H1 (cell line): ENCODE results near the gene GULP1. TPM values are rescaled to one million over a fixed set of nuclear protein-coding genes. Genes with fewer than 3 reads are reported as not detected.

Experiments
- CTCF ChIA-PET: fragments of 300-600 bp; sonication (Branson Sonifier 250); formaldehyde crosslinking; loops from one replicate; lab custom pipeline; 2021; ENCODE audit not compliant: partially characterized antibody; lab: Charles Lee
- POLR2A ChIA-PET: fragments of 300-600 bp; sonication (Branson Sonifier 250); formaldehyde crosslinking; loops from one replicate; lab custom pipeline; 2021; ENCODE audit warnings: inconsistent platforms; ENCODE audit not compliant: partially characterized antibody; lab: Charles Lee
- DNase-seq, 2 experiments: peaks; one replicate each; pipeline versions ENCODE4 v3.0.0 to v3.0.0-alpha.2; 2010 to 2022; ENCODE audit warnings: low spot score in 2 of 2, low read depth in 1 of 2, mixed read lengths in 1 of 2
- FAIRE-seq: peaks from 2 replicates; lab custom pipeline; 2011; peaks lifted over from hg19 to GRCh38; lab: Jason Lieb, UNC
- H2AFZ ChIP-seq: 2 replicates; pipeline ENCODE4 v1.8.1; 2012; ENCODE audit warnings: low read length, inconsistent platforms
- H2AK5ac ChIP-seq: 2 replicates; pipeline ENCODE4 v1.6.1; 2013; ENCODE audit warnings: low read depth, low read length
- H2BK120ac ChIP-seq: replicated peaks from 2 replicates; pipeline ENCODE3; 2013; ENCODE audit warnings: low read depth, low read length, inconsistent platforms
- H2BK12ac ChIP-seq: 2 replicates; pipeline ENCODE4 v1.6.1; 2013; ENCODE audit warnings: low read depth, low read length
- H2BK15ac ChIP-seq: 2 replicates; pipeline ENCODE4 v1.6.1; 2013; ENCODE audit warnings: low read length
- H2BK20ac ChIP-seq: 2 replicates; pipeline ENCODE4 v1.6.1; 2013; ENCODE audit warnings: low read length
- H2BK5ac ChIP-seq: 2 replicates; pipeline ENCODE4 v1.6.1; 2013; ENCODE audit warnings: low read depth, low read length
- H3K14ac ChIP-seq: 2 replicates; pipeline ENCODE4 v1.6.1; 2013; ENCODE audit warnings: inconsistent platforms; ENCODE audit not compliant: insufficient read length
- H3K18ac ChIP-seq: 2 replicates; pipeline ENCODE4 v1.6.1; 2013; ENCODE audit warnings: low read length; ENCODE audit errors: extremely low read depth
- H3K23ac ChIP-seq: 2 replicates; pipeline ENCODE4 v1.6.1; 2013; ENCODE audit warnings: inconsistent platforms; ENCODE audit not compliant: insufficient read length
- H3K23me2 ChIP-seq: 2 replicates; pipeline ENCODE4 v1.6.1; 2013; ENCODE audit warnings: low read depth, low read length
- H3K27ac ChIP-seq: 2 replicates; pipeline ENCODE4 v1.6.1; 2011; ENCODE audit warnings: low read depth, low read length, inconsistent platforms
- H3K27me3 ChIP-seq, 4 experiments: replicated peaks in 1 of 4; 1 replicate in 1 of 4; 2 replicates in 3 of 4; pipeline versions ENCODE4 v1.6.1 to v1.8.1; 2011 to 2013; ENCODE audit warnings: low read length in 3 of 4, mild to moderate bottlenecking in 3 of 4, inconsistent platforms in 2 of 4, mixed read lengths in 2 of 4, moderate library complexity in 1 of 4; ENCODE audit not compliant: control insufficient read depth in 3 of 4, insufficient read depth in 3 of 4; ENCODE audit errors: extremely low read depth in 1 of 4
- H3K36me3 ChIP-seq, 4 experiments: 2 replicates each; pipeline versions ENCODE4 v1.6.1 to v1.8.1; 2011 to 2013; ENCODE audit warnings: mild to moderate bottlenecking in 4 of 4, low read length in 3 of 4, moderate library complexity in 2 of 4, control low read depth in 1 of 4, inconsistent platforms in 1 of 4; ENCODE audit not compliant: insufficient read depth in 4 of 4, control insufficient read depth in 2 of 4
- H3K4ac ChIP-seq: replicated peaks from 2 replicates; pipeline ENCODE3; 2013; ENCODE audit warnings: low read length, low read depth, mixed read lengths, inconsistent platforms; ENCODE audit not compliant: insufficient read length
- H3K4me1 ChIP-seq, 4 experiments: replicated peaks in 1 of 4; 1 replicate in 1 of 4; 2 replicates in 3 of 4; pipeline versions ENCODE4 v1.6.1 to v1.8.1; 2011 to 2013; ENCODE audit warnings: low read length in 3 of 4, inconsistent platforms in 2 of 4, mixed read lengths in 1 of 4; ENCODE audit not compliant: insufficient read depth in 4 of 4, control insufficient read depth in 3 of 4
- H3K4me2 ChIP-seq, 2 experiments: 2 replicates each; pipeline versions ENCODE4 v1.6.1 to v1.8.1; 2011 to 2013; ENCODE audit warnings: low read depth in 2 of 2, low read length in 2 of 2, control low read depth in 1 of 2, inconsistent platforms in 1 of 2, mild to moderate bottlenecking in 1 of 2; ENCODE audit not compliant: insufficient read depth in 1 of 2
- H3K4me3 ChIP-seq, 4 experiments: fragments of 200-600, 300-600 bp in 1 of 4; sonication (generic), shearing (Covaris generic), sonication (Bioruptor Twin) in 1 of 4; 2 replicates each; pipeline versions ENCODE4 v1.5.1 to v1.8.1; 2011 to 2016; ENCODE audit warnings: low read length in 4 of 4, low read depth in 3 of 4, control low read depth in 2 of 4, inconsistent platforms in 2 of 4, mild to moderate bottlenecking in 2 of 4, mixed read lengths in 1 of 4, moderate library complexity in 1 of 4; ENCODE audit not compliant: insufficient read depth in 2 of 4; ENCODE audit errors: extremely low read depth in 1 of 4
- H3K56ac ChIP-seq: replicated peaks from 2 replicates; pipeline ENCODE3; 2013; ENCODE audit warnings: low read depth, mild to moderate bottlenecking, mixed read lengths, low read length, inconsistent platforms; ENCODE audit not compliant: insufficient read length
- H3K79me1 ChIP-seq: 2 replicates; pipeline ENCODE4 v1.6.1; 2013; ENCODE audit warnings: low read depth, low read length, control low read depth
- H3K79me2 ChIP-seq, 2 experiments: 2 replicates each; pipeline versions ENCODE4 v1.6.1 to v1.8.1; 2012 to 2013; ENCODE audit warnings: low read length in 2 of 2, mild to moderate bottlenecking in 2 of 2, inconsistent platforms in 1 of 2; ENCODE audit not compliant: insufficient read depth in 2 of 2, control insufficient read depth in 1 of 2
- H3K9ac ChIP-seq, 4 experiments: replicated peaks in 1 of 4; 1 replicate in 1 of 4; 2 replicates in 3 of 4; pipeline versions ENCODE4 v1.6.1 to v1.8.1; 2011 to 2013; ENCODE audit warnings: low read depth in 3 of 4, low read length in 3 of 4, control low read depth in 2 of 4, mild to moderate bottlenecking in 2 of 4, moderate library complexity in 2 of 4, inconsistent platforms in 1 of 4; ENCODE audit errors: extremely low read depth in 1 of 4
- H3K9me3 ChIP-seq, 2 experiments: 2 replicates each; pipeline versions ENCODE4 v1.6.1 to v1.8.1; 2012 to 2013; ENCODE audit warnings: mild to moderate bottlenecking in 2 of 2, moderate library complexity in 2 of 2, control low read depth in 1 of 2, inconsistent platforms in 1 of 2, low read depth in 1 of 2, low read length in 1 of 2, mixed read lengths in 1 of 2; ENCODE audit not compliant: insufficient read depth in 2 of 2
- H4K20me1 ChIP-seq, 2 experiments: replicated peaks in 1 of 2; 2 replicates each; pipeline versions ENCODE3 to v1.8.1; 2011 to 2013; ENCODE audit warnings: inconsistent platforms in 2 of 2, low read length in 2 of 2, mild to moderate bottlenecking in 1 of 2; ENCODE audit not compliant: insufficient read depth in 2 of 2, control insufficient read depth in 1 of 2
- H4K5ac ChIP-seq: 2 replicates; pipeline ENCODE4 v1.6.1; 2013; ENCODE audit warnings: low read length, low read depth, mixed read lengths, inconsistent platforms; ENCODE audit not compliant: insufficient read length
- H4K8ac ChIP-seq: 2 replicates; pipeline ENCODE4 v1.8.0; 2013; ENCODE audit warnings: mild to moderate bottlenecking, moderate library complexity, low read length, inconsistent platforms; ENCODE audit not compliant: insufficient read depth; ENCODE audit errors: extremely low read depth
- H4K91ac ChIP-seq: replicated peaks from 2 replicates; pipeline ENCODE3; 2013; ENCODE audit warnings: low read length, mixed read lengths, inconsistent platforms; ENCODE audit not compliant: insufficient read length
- NANOG ChIP-seq: IDR thresholded peaks from 2 replicates; pipeline ENCODE4 v1.6.1; 2011; ENCODE audit warnings: low read length, low read depth, mild to moderate bottlenecking, inconsistent platforms; ENCODE audit not compliant: insufficient read depth, poor library complexity, severe bottlenecking
- SIRT6 ChIP-seq: IDR thresholded peaks from one replicate; pipeline ENCODE4 v1.7.1; 2012; ENCODE audit warnings: low read length, inconsistent platforms
- TCF12 ChIP-seq: IDR thresholded peaks from 2 replicates; pipeline ENCODE4 v1.6.1; 2011; ENCODE audit warnings: low read depth, mild to moderate bottlenecking, low read length
- WGBS, 2 experiments: shearing (Covaris generic) in 1 of 2; methylation state at CpG; one replicate each; pipeline versions ENCODE4 v1.1.6 to v1.1.7; 2013 to 2015; ENCODE audit warnings: low lambda C conversion rate in 2 of 2, mixed read lengths in 2 of 2, inconsistent platforms in 1 of 2, low coverage in 1 of 2, missing lambda C conversion rate in 1 of 2; ENCODE audit not compliant: insufficient replicate concordance in 2 of 2, insufficient coverage in 1 of 2, insufficient read length in 1 of 2; ENCODE audit errors: extremely low coverage in 1 of 2, missing lambda C conversion rate in 1 of 2; 5-methylcytosine and 5-hydroxymethylcytosine counted together
- polyA plus RNA-seq, 7 experiments: library from polyadenylated mRNA; depleted of rRNA in 3 of 7; stranded (reverse) in 5 of 7; unstranded in 2 of 7; fragments of >200 nt in 5 of 7; fragments of 200-250 nt in 2 of 7; gene quantifications; 1 replicate in 5 of 7; 2 replicates in 1 of 7; 4 replicates in 1 of 7; pipeline versions ENCODE4 v1.2.1 to v1.2.3, GENCODE V29; 2011 to 2013; ENCODE audit warnings: missing spikeins in 2 of 7, mixed read lengths in 2 of 7
- total RNA-seq: library from RNA; stranded (reverse); fragmentation: NEBNext Ultra II Directional; extraction: Animal tissue kit (Norgen Biotek cat#: 25700); gene quantifications from 2 replicates; pipeline ENCODE4 v1.2.1, GENCODE V29; 2021
- TF ChIP-seq, protein P1 (sequence below): IDR thresholded peaks from 2 replicates; pipeline ENCODE4 v1.6.1; 2011; ENCODE audit warnings: low read depth, mild to moderate bottlenecking, low read length; ENCODE audit not compliant: insufficient read depth

Gene GULP1
- total and polyA plus RNA-seq, 2 of the 8 experiments (the other 6 are each of a cell fraction or from before 2014, with no cell fraction given): 69.7 to 139 TPM

GRCh38 chr2:188326669-188327301, 35.1 kb downstream of the GULP1 start:
- H3K9me3 ChIP-seq: no peaks in the 10 kb centered on the region
- peaks cover 0 to 6% (median 4%) of the 10 kb centered on the region in 4 experiments; a peak in 6 of 7 replicates for H3K4me1 ChIP-seq
- H3K79me2 ChIP-seq: peaks cover 0 to 100% of the 10 kb centered on the region in 2 experiments; a peak in 3 of 4 replicates
- H4K5ac ChIP-seq: peak overlapping the region; percentile 12
- no peak overlapping the region for H3K18ac ChIP-seq
- H2BK20ac ChIP-seq: no peak overlapping the region
- no peak overlapping the region for H2AK5ac ChIP-seq
- no peak overlapping the region for H2BK12ac ChIP-seq
- no peak overlapping the region for H4K8ac ChIP-seq
- peaks cover 5% of the 10 kb centered on the region; the same call in 1 of the 2 replicates for H3K79me1 ChIP-seq
- H3K4me2 ChIP-seq: no peak overlapping the region
- H2BK120ac ChIP-seq: no peak overlapping the region
- WGBS, 2 experiments: 86% methylated on average over 4 of the region's 4 CpGs; no CpG with 5 or more reads in 1 of the 2 experiments
- no peaks in the 10 kb centered on the region for H3K36me3 ChIP-seq
- H3K27me3 ChIP-seq: no peaks in the 10 kb centered on the region
- FAIRE-seq (no peak), DNase-seq (no peak)
- peaks cover 2 to 12% of the 10 kb centered on the region in 2 experiments for H4K20me1 ChIP-seq
- no peak overlapping the region for H3K4me3 ChIP-seq
- H3K23me2 ChIP-seq: no peaks in the 10 kb centered on the region; the same call in 1 of the 2 replicates
- no peak overlapping the region for H3K56ac ChIP-seq
- no peak overlapping the region for H2BK5ac ChIP-seq
- no peak overlapping the region for H2BK15ac ChIP-seq
- POLR2A ChIA-PET: interaction anchor here (1.1 to 1.8 kb wide), 3 partner anchors 13 to 34 kb away, joined by 4 to 8 read pairs (median 7); partner anchors contain the start of gene GULP1
- H4K91ac ChIP-seq: no peak overlapping the region
- no peak overlapping the region for H3K4ac ChIP-seq
- H3K9ac ChIP-seq: no peak overlapping the region
- H3K27ac ChIP-seq: no peak overlapping the region
- H2AFZ ChIP-seq: no peak overlapping the region
- CTCF ChIA-PET: no interaction called here
- H3K23ac ChIP-seq: no peak overlapping the region
- no peak overlapping the region for H3K14ac ChIP-seq
- TF ChIP-seq NANOG (no peak), TCF12 (no peak), SIRT6 (no peak)
- TF ChIP-seq, protein P1, sequence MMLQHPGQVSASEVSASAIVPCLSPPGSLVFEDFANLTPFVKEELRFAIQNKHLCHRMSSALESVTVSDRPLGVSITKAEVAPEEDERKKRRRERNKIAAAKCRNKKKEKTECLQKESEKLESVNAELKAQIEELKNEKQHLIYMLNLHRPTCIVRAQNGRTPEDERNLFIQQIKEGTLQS: no peak
